ENCODE measurements around the gene PPP1R12B.
"Not testable (repeated sequence)": the region's sequence is repeated elsewhere in the genome, so short reads cannot be mapped to it uniquely, and the experiment has no call there.

Gene PPP1R12B

GRCh38 chr1:202349206-202349928 is 868 bp downstream of the PPP1R12B start:
- peak; percentile 47 for DNase-seq (ENCODE audit: low spot score)

DNA sequence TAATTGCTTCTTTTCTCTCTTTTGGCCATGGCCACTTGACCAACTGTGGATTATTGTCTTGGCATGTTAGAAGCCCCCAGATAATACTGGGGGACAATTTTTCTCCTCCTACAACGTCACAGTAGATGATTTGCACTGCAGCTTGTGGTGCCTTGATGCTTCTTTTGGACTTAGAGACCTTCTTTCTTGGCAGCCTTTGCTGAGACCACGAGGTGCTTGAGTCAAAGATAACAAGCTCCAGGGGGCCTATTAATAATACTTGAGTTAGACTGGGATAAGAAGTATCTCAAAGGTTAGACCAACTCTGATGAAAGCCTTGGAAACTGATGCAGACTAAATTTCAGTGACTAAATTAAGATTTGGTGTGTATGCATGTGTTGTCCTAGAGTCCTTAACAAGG is 3.2 kb downstream of the PPP1R12B start:
- DNase-seq (ENCODE audit: low spot score) = no peak

DNA sequence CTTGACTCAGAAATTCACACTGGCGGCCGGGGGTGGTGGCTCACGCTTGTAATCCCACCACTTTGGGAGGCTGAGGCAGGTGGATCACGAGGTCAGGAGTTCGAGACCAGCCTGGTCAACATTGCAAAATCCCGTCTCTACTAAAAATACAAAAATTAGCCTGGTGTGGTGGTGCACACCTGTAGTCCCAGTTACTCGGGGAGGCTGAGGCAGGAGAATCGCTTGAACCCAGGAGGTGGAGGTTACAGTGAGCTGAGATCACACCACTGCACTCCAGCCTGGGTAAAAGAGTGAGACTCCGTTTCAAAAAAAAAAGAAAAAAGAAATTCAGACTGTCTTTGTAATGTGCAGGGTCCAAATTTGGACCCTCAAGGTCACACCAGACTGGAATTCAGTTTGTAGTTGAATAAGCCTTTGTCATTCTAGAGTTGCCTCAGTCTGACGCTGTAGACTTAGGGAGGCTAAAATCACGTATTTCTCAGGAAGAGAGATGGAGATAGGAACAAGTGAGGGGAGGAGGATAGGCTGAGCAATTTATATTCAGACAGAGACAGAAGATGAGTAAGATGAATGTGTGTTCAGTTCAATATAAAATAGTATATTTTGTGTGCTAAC is 4.2 kb downstream of the PPP1R12B start:
- not testable (repeated sequence) for DNase-seq (ENCODE audit: low spot score)

DNA sequence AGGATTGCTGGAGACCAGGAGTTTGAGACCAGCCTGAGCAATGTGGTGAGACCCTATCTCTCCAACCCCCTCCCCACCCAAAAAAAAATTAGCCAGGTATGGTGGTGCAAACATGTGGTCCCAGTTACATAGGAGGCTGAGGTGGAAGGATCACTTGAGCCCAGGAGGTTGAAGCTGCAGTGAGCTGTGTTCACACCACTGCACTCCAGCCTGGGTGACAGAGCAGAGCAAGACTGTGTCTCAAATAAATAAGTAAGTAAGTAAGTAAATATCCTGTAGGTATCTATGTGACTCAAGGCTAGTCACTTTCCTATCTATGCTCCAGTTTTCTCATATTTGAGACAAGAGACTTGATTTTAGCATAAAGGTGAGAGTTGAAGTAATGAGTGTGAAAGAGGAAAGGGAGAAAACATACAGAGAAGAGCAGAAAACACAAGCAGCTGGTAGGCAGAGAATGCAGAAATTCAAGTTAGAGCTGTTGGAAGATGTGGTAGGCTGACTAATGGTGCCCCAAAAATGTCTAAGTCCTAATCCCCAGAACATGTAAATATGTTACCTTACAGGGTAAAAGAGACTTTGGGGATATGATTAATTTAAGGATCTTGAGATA is 7.5 kb downstream of the PPP1R12B start:
- DNase-seq (ENCODE audit: low spot score) = no peak

GRCh38 chr1:202357506-202357905 is 9.0 kb downstream of the PPP1R12B start:
- no peak for DNase-seq (ENCODE audit: low spot score)

DNA sequence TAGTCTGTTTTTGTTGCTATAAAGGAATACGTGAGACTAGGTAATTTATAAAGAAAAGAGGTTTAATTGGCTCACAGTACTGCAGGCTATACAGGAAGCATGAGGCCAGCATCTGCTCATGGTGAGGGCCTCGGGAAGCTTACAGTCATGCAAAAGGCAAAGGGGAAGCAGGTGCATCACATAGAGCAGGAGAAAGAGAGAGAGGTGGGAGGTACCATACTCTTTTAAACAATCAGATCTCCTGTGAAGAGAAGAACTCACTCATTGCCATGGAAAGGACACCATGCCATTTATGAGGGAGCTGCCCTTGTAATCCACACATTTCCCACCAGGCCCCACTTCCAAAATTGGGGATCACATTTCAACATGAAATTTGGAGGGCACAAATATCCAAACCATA is 12.7 kb downstream of the PPP1R12B start:
- DNase-seq (ENCODE audit: low spot score) = no peak

- DNase-seq (ENCODE audit: low spot score) = no peak
Measured at GRCh38 chr1:202361701-202362100, 13.2 kb downstream of the PPP1R12B start.

GRCh38 chr1:202362212-202362611 is 13.7 kb downstream of the PPP1R12B start:
- DNase-seq (ENCODE audit: low spot score) = no peak

DNA sequence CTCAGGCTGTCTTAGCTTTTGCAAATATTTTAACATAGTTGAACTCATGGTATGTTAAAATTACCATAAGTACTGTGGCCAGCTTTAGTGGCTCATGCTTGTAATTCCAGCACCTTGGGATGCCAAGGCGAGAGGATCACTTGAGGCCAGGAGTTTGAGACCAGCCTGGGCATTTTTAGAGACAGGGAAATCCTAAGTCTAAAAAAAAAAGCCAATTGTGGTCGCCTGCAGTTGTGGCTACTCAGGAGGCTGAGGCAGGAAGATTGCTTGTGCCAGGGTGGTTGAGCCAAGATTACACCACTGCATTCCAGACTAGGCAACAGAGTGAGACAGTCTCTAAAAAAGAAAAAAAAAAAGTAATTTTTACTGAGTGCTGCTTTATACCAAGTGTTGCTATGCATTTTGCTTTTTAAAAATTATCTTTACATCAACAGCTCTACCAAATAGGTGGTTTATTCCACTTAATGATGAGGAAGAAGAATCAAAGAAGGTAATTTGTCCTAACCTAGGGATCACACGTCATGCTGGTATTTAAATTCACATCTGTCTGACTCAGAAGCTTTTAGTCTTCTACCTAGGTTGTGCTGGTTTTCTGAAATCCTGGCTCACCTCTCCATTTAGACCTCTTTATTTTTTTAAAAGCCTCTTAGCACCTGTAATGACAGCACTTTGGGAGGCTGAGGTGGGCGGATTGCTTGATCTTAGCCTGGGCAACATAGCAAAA is 16.8 kb downstream of the PPP1R12B start:
- no peak for DNase-seq (ENCODE audit: low spot score)

GRCh38 chr1:202367271-202367670 is 18.8 kb downstream of the PPP1R12B start:
- DNase-seq (ENCODE audit: low spot score) = no peak

GRCh38 chr1:202370906-202371305 is 22.4 kb downstream of the PPP1R12B start:
- not testable (repeated sequence) for DNase-seq (ENCODE audit: low spot score)

DNA sequence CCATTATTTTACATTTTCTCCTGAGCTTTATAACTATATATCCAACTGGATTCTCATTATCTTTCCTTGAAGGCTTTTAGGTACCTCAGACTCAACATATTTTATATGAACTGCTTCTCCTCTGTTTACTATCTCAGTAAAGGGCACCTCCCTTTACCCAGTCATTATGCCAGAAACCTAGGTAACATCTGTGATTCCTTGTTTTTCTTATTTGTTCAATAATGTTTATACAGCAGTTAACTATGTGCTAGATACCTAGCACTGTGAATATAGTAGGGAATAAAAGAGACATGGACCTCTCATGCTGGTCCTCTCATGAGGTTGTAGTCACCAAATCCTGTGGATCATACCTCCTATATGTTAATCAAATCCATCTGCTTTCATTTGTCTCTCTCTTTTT is 25.6 kb downstream of the PPP1R12B start:
- DNase-seq (ENCODE audit: low spot score) = no peak

DNA sequence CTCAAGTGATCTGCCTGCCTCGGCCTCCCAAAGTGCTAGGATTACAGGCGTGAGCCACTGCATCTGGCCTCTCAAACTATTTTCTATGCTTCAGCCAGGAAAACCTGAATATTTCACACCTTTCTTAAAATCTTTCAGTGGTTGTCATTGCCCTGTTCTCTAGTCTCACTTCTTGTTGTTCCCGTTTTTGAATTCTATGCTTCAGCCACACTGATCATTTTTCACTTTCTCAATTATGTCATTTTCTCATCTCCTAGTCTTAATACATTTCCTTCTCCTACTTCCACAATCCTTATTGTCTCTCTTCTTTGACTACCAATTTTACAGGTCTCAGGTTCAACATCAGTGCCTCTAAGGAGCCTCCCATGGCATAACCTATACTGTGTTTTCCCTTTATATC is 26.7 kb downstream of the PPP1R12B start:
- not testable (repeated sequence) for DNase-seq (ENCODE audit: low spot score)

GRCh38 chr1:202376247-202376646 is 27.7 kb downstream of the PPP1R12B start:
- DNase-seq (ENCODE audit: low spot score) = no peak

DNA sequence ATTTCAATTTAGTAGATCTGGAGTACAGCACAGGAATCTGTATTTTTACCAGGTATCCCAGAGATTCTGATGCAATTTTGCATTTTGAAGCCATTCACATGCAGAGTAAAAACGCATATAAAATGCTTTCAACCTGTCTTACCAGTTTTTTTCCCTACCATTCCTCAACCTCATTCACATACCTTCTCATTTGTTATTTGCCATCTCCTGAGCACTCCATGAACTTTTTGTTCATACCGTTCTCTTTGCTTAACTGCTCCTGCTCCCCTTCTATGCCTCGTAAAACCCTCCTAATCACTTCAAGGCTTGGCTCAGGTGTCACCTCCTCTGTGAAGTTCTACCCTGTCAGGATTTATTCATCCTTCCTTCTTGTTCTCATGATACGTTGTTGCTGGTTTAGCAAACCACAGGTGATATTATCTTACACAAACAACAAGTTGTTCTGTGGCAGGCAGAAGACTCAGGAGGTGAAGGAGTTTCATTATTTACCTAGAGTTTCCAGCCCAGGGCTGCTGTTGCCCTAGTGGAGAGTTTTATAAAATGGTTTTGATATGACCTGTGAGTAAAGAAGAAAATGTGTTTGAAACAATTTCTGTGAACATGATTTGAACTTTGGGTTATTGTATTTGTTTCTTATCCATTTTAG is 31.5 kb downstream of the PPP1R12B start:
- DNase-seq (ENCODE audit: low spot score) = not testable (repeated sequence)

GRCh38 chr1:202380535-202380934 is 32.0 kb downstream of the PPP1R12B start:
- not testable (repeated sequence) for DNase-seq (ENCODE audit: low spot score)

- DNase-seq (ENCODE audit: low spot score) = not testable (repeated sequence)
Measured at GRCh38 chr1:202381867-202382266, 33.4 kb downstream of the PPP1R12B start.

GRCh38 chr1:202395831-202396230 is 47.3 kb downstream of the PPP1R12B start:
- DNase-seq (ENCODE audit: low spot score) = not testable (repeated sequence)

DNA sequence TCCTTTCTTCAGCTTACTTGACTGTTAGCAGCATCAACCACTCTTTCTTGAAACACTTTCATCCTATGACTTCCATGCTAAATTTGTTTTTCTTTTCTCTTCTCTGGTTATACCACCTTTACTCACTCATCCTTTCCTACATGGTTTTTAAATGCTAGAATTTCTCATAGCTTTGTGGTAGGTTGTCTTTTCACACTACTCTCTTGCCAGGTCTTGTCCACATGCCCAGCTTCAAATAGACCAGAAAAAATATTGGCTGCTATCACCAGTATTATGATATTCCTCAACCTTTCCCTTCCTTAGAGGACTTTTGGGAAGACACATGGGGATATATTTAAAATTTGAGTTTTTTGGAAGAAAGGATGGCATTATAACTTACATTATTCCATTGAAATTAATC is 48.8 kb downstream of the PPP1R12B start:
- no peak for DNase-seq (ENCODE audit: low spot score)

GRCh38 chr1:202398439-202398838 is 49.9 kb downstream of the PPP1R12B start:
- peak; percentile 48 for DNase-seq (ENCODE audit: low spot score)

GRCh38 chr1:202401771-202402170 is 53.3 kb downstream of the PPP1R12B start:
- DNase-seq (ENCODE audit: low spot score) = not testable (repeated sequence)

- not testable (repeated sequence) for DNase-seq (ENCODE audit: low spot score)
Measured at GRCh38 chr1:202403381-202403780, 54.9 kb downstream of the PPP1R12B start.

Data from Ammon's horn (tissue), 1 donor.